NCI-H748 (cell line): ENCODE results near the gene CTDSP2.
A peak's percentile ranks its signal among the peaks of the same experiment; 100 is the strongest.
"Not testable (repeated sequence)": the region's sequence is repeated elsewhere in the genome, so short reads cannot be mapped to it uniquely, and the experiment has no call there.

Experiments used
- DNase-seq: peaks from one replicate; lab custom pipeline; 2025; ENCODE audit not compliant: unreplicated experiment; lab: John Stamatoyannopoulos, UW

The CTDSP2 gene

DNA sequence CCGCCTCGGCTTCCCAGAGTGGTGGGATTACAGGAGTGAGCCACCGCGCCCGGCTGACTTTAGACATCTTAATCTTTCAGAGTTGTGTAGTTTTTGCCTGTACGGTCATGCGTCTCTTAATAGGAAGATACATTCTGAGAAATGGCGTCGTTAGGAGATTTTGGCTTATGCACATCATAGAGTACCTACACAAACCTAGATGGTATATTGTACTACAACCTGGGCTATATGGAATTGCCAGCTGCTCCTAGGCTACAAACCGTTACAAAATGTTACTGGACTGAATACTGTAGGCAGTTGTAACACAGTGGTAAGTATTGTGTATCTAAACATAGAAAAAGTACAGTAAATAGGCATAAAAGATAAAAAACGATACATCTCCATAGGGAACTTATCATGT lies 62.7 kb downstream of the CTDSP2 start:
- no peak for DNase-seq

DNA sequence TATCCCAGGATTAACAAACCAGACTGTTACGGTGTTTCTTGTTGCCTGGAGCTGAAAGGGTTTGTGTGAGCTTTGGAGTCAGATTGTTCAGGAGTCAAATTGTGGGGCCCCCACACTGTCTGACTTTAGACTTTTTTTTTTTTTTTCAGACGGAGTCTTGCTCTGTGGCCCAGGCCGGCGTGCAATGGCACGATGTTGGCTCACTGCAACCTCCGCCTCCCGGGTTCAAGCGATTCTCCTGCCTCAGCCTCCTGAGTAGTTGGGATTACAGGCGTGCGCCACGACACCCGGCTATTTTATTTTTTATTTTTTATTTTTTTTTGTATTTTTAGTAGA lies 63.1 kb downstream of the CTDSP2 start:
- no peak for DNase-seq

DNA sequence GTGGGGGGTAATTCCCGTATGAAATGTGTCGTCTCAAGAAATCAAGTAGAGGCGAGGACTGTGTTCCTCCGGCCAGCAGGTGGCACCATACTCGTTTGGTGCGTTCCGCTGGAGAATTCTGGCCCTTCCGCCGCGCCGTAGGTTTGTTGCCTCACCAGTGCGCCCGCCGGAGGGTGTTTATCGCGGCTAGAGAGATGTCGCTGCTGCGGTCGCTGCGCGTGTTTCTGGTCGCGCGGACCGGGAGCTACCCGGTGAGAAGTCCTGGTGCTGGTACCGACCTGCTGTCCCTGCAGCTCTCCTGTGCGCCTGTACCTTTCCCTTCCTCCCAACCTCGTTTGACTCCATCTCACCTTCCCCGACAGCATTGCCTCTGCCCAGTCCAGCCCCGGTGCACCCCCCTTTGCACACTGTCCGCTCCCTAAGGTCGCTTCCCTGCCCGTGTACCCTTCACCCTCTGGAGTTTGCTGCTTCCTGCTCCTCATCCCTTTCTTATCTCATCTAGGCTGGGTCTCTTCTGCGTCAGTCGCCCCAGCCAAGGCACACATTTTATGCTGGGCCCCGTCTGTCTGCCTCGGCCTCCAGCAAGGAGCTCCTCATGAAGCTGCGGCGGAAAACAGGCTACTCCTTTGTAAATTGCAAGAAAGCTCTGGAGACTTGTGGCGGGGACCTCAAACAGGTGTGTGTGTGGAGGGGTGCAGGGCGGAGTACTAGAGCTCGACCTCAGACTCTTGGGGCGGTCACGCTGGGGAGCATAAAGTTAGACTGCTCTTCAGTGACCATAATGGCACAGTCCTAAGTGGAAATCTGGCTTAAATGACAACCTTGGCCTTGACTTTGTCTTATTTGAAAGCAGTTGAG lies 63.7 kb downstream of the CTDSP2 start, which contains the start of gene TSFM:
Gene TSFM (plus strand): TSS at position 180 of the 858 bp plus-strand sequence. CDS start 15 bp downstream, at position 195.
- peak; percentile 95 for DNase-seq

DNA sequence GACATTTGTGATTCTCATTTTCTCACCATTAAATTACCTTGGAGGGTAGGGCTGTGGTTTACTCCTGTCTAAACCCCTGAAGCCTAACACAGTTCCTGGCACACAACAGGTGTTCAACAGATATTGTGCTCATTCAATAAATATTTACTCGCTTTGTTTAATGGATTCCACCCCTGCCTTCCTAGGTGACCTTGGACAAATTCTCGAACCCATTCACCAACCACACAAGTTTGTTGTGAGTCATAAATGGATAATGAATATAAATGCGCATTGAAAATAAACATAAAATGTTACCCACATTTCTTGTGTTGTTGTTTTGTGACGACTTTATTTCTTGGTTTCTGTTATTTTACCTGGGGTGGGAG lies 64.3 kb downstream of the CTDSP2 start:
- DNase-seq = peak; percentile 44

DNA sequence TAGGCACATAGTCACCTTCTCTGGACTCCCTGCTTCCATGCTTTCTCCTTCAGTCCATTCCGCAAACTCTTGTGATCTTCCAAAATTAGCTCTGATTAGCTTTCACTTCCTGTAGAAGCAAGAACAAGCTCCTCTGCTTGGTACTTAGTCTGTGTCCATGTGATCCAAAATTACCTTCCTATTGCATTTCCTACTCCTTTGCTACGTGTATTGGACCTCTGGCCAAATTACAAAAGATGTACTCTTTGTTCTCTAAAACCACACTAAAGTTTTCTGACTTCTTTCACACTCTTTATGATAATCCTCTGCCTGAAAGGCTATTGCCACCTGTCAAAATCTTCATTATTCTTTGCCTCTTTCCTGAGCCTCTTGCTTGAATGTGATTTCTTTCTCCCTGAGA lies 64.7 kb downstream of the CTDSP2 start:
- DNase-seq = no peak

DNA sequence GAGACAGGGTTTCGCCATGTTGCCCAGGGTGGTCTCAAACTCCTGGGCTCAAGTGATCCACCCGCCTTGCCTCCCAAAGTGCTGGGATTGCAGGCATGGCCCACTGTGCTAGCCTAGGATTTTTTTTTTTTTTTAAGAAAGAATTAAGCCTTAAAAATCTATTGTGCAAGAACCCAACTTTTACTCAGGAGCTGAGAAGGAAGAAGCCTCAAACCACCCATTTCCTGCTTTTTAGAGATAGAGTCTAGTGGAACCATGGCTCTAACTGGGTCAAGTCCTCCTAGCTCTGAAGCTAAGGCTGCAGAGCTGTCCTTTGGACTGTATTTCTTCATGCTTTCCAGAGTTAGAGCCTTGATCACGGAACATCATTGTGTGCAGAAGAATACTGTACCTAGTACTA lies 65.3 kb downstream of the CTDSP2 start:
- DNase-seq = no peak

DNA sequence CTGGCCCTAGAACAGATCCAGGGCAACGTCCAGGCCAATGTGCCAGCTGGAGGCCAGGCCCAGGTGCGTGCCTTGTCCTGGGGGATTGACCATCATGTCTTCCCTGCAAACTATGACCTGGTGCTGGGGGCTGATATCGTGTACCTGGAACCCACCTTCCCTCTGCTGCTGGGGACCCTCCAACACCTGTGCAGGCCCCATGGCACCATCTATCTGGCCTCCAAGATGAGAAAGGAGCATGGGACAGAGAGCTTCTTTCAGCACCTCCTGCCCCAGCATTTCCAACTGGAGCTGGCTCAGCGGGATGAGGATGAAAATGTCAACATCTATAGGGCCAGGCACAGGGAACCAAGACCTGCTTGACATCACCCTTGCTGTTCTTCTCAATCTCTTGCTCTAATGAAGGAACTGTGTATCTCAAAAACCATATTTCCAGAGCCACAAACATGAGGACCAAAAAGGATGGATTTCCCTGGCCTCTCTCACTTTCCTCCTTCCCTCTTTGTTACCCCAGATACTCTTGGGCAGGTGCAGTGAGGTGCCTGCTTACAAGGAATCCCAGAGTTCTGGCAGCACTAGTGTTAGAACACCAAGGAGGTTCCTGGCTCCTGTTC lies 66.1 kb downstream of the CTDSP2 start:
- no peak for DNase-seq

DNA sequence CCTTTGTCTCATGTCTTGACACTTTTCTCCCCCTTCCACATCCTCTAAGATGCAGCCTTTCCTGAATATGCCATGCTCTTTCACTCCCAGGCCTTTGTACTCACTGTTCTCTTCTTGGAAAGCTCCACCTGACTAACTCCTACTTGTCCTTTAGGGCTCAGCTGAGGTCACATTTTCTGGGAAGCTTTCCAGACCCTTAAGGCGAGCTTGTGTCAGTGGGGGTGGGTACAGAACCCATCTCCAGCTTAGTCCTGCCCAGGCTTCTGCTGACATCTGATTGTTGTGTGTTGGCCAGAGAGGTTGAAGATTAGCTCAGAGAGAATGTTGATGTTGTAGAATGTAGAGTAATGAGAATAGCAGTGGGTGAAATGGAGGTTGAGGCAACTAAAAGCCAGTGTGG lies 66.8 kb downstream of the CTDSP2 start:
- DNase-seq = no peak

DNA sequence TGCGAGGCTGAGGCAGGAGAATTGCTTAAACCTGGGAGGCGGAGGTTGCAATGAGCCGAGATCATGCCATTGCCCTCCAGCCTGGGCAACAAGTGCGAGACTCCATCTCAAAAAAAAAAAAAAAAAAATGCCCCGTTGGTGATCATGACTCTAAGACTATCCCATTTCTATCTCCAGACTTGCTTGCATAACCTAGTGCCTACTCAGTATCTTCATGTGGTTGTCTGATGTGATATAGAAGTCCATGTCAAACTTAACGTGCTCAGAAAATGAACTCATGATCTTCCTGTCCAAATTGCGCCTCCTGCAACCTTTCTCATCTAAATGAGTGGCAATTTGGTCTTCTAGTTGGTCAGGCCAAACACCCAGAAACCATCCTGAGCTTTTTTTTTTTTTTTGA lies 68.6 kb downstream of the CTDSP2 start:
- DNase-seq = no peak

DNA sequence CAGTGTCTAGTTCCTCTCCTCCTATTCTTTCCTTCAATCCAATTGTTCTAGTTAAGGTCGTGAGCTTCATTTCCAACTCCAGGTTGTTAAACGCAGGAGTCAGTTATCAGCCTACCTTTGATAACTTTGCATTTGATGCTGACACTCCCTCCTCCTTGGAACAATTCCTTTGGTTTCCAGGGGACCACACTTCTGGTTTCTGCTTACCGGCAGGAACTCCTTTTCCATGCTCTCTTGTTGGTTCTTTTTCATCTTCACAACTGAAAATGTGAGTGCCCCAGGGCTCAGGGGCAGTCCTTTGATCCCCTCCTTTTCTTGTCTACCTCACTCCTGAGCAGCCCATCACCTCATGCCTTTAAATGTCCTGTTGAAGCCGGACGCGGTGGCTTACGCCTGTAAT lies 69.2 kb downstream of the CTDSP2 start:
- DNase-seq = no peak

DNA sequence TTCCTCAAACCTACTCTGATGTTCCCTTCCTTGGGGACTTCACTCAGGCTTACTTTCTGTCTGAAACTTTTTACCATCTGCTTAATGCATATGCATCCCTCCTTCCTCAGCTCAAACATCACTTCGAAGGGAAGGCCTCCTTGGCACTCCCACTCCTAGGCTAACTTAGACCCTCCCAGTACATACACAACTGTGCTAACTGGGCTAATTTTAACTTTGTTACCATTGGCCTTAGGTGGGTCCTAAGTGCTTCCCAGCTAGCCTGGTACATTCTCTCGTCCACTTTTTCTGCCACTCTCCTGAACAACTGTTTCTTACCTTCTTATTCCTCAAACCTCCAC lies 70.3 kb downstream of the CTDSP2 start:
- no peak for DNase-seq

DNA sequence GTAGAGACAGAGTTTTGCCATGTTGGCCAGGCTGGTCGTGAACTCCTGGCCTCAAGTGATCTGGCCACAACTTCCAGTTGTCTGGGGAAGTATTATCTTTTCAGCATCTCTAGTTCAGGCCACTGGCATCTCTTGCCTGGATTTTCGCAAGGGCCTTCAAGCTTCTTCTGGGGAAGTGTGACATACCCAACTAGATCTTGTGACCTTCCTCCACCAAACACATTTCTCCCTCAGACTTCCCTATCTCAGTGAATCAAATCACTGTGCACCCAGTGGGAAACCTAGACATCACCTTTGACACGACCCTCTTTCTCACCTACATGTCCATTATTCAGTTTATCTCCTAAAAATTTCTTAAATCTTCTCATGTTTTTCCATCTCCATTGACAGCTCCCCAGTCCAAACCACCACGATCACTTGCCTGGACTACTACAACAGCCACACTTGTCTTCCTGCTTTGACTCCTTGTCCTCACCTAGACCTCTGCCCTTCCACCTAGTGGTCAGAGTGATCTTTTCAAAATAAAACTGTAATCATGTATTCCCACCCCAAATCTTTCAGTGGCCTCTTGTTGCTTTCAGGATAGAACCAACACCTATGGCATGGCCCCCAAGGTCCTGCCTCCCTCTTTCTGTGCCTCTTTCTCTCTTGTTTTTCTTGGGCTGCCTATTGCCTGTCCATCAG lies 70.8 kb downstream of the CTDSP2 start:
- no peak for DNase-seq

DNA sequence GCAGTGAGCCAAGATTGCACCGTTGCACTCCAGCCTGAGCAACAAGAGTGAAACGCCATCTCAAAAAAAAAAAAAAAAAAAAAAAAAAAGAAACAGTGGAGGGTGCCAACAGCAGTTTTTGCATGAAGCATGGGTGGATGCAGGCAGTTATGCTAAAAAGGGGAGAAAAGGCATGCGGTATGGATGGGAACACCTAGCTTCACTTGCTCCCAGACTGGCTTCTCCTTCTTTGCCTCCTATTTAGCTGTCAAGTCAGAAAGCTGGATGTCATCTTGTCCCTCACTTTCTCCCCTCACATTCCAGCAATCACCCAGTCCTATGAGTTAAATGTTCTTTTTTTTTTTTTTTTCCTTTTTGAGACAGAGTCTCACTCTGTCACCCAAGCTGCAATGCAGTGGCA lies 71.5 kb downstream of the CTDSP2 start:
- no peak for DNase-seq

DNA sequence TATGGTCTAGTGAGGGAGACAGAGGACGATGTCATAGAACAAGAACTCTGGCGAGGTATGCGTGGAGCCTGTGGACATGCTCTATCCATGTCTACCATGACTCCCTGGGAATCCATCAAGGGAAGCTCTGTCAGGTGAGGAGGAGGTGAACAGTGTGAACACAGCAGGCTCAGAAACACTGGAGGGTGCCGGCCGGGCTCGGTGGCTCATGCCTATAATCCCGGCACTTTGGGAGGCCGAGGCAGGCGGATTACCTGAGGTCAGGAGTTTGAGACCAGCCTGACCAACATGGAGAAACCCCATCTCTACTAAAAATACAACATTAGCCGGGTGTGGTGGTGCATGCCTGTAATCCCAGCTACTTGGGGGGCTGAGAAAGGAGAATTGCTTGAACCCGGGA lies 71.9 kb downstream of the CTDSP2 start:
- DNase-seq = not testable (repeated sequence)

DNA sequence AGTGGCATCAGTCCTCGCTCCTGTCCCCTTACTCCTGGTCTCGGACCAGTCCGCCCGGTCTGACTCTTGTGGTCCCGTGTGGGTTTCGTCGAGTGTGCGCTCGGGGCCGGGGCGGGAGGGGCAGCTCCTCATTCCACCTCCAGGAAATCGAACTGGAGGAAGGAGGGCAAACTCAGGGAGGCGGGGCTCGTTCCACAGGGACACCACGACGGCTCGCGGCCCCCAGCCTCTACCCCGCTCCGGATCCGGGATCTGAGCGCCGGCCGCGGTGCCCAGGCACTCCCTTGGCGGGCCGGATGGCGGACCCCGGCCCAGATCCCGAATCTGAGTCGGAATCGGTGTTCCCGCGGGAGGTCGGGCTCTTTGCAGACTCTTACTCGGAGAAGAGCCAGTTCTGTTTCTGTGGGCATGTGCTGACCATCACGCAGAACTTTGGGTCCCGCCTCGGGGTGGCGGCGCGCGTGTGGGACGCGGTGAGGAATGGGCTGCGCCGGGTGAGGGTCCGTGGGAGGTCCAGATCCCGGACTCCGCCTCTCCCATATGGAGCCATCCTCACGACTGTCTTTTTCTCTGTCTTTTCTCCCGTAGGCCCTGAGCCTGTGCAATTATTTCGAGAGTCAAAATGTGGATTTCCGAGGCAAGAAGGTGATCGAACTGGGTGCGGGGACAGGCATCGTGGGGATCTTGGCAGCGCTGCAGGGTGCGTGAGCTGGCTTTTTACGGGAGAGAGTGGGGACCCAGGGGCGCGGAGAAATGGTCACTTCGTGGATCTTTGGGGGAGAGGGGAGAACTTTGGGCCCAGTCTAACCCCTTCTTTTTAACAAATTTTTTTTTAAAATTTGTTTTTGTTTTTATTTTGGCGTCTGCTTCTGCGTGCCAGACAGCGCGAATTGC lies 73.9 kb downstream of the CTDSP2 start, which contains the start of gene EEF1AKMT3:
Gene EEF1AKMT3 (plus strand): TSS at position 186 of the 894 bp plus-strand sequence. CDS start 111 bp downstream, at position 297.
- peak; percentile 72 for DNase-seq

DNA sequence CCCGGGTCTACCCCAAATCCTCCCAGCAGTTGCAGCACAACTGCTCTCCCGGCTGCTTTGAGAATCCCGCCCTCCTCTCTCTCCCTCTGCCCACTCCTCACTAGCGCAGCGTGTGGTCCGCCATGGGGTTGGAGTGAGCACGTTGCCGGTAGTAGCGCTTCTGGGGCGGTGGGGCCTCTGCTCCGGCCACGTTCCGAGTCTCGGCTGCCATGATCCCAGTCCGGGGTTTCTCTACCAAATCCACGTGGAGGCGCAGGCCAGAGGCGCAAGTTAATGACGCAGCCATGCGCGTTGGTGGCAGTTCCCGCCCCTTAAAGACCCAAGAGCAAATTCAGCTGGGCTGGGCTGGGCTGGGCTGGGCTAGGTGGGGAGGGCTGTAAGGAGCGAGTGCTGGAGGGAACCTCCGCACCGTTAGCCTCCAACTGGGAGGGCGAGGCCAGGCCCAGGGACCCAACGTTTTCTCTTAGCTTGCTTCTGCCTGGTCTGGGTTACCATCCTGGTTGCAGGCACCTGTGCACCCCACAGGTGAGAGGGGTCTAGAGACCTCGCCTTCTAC lies 74.6 kb downstream of the CTDSP2 start, which contains the start of gene METTL1:
Gene METTL1 (minus strand): TSS at position 233 of the 556 bp plus-strand sequence. CDS start 22 bp downstream, at position 211.
- peak; percentile 97 for DNase-seq

DNA sequence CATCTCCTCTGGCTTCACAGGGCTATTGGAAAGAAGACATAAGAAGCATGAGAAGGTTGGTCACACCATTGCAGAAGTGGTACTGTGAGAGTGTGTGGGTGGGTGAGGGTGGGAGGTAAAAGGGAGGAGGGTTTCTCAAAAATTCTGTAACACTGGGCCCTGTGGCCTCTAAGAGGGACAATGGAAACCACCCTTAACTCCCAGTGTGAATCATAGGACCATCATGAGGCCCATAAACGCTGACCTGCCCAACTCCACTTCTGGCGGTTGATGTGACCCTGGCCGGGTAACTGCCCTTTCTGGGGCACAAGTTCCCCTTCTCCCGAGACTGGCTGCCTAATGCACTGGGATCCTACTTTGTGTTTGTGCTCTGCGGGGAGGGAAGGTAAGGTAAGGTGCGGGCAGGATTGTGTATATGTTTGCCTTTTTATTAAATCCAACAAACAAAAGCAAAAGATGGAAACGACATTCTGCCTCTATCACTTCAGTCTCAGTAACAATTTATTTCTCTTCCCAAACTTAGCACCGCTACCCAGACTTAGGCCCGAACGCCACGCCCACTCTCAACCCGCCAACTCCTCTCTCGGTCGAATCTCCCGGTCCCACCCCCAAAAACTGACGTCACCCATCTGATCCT lies 75.2 kb downstream of the CTDSP2 start:
- peak; percentile 91 for DNase-seq

DNA sequence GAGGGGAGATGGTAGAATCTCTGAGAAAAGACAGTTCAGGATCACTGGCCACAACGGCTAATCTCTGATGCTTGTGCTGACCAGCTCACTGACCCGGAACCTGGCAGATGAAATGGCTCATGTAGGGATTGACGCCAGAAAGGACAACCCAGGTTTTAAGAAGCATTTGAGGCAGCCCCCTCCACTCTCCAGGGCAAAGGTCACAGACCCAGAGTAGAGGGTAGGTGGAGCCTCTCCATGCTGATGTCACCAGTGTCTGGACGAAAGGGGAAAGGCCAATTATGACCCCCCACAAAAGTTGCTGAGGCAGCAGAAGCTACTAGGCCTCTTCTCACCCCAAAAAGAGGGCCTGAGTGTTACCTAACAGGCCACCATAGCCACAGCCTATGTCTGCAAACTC lies 75.8 kb downstream of the CTDSP2 start:
- DNase-seq = no peak
